Measurements from ENCODE around the gene EXO5. TPM values are rescaled to one million over a fixed set of nuclear protein-coding genes. Genes with fewer than 3 reads are reported as not detected.
A peak's percentile ranks its signal among the peaks of the same experiment; 100 is the strongest.

The EXO5 gene, protein sequence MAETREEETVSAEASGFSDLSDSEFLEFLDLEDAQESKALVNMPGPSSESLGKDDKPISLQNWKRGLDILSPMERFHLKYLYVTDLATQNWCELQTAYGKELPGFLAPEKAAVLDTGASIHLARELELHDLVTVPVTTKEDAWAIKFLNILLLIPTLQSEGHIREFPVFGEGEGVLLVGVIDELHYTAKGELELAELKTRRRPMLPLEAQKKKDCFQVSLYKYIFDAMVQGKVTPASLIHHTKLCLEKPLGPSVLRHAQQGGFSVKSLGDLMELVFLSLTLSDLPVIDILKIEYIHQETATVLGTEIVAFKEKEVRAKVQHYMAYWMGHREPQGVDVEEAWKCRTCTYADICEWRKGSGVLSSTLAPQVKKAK
- 10 to 100 TPM in 1 of 2 donors, 1 to 10 TPM in 1; 9.4 to 10.9 TPM for total RNA-seq
- 8.4 TPM for polyA plus RNA-seq (ENCODE audit: insufficient read depth, low read depth, low replicate concordance)
- long read RNA-seq, donor 1, partial matches to known transcripts = 0 of 6 reads
- long read RNA-seq, donor 1, other reads (novel, unspliced or antisense) = 0 of 6 reads
- long read RNA-seq, donor 2, partial matches to known transcripts = 0 of 1 reads
- long read RNA-seq, donor 2, other reads (novel, unspliced or antisense) = 0 of 1 reads

DNA sequence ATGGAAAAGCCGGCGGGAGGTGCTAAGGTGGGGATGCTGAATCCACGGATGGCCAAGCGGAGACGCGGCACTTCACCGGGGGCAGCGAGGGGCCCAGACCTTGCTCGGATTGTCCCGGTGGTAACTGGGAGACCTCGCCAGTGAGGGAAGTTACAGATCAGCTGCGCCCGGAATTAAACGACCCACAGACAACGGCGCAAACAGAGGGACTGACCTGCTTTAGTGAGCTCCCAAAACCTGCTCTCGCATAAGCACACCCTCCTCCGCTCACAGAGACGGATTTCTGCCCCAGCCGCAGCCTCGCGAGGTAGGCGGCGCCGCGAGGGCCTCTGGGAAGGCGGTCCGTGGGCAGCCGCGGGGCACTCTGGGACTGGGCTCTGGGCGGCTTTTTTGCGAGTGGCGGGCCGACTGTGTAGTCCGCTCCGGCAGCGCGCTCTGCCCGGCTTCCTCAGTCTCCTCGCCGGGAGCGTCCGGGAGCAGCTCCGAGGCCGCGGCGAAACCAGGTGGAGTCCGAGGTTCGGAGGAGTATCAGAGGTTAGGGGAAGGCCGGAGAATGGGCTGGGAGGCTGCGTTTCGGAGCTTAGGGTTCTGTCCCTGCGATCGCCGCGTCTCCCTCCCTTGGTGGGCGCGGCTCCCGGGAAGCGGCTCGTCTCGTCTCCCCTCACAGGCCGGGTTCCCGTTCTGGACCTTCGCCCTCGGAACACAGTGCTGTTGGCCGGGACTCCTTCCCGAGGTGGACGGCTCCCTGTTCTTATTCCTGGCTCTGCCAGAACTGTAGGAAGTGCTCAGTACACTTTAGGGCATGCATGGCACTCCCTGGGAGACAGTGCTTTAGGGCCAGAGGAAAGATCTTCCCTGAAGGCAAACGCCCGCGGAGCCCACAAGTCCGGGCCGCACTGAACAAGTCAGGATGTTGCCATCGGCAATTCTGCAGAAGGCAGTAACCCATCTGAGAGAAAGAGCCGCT, at the start of gene EXO5:
TSS of gene EXO5 (plus strand) at position 393 of the 967 bp plus-strand sequence. CDS start 5,778 bp downstream, outside the sequence.
- intact Hi-C loops (cut with DNase I; ENCODE audit: low total_unique reads) = no loop called here
- no peaks in the 10 kb centered on the region for H3K27me3 ChIP-seq
- H3K36me3 ChIP-seq (ENCODE audit: low read depth, missing control alignments) = no peaks in the 10 kb centered on the region
- no peak for TF ChIP-seq POLR2A (IDR thresholded peaks at IDR 0.05)
- TF ChIP-seq, protein P1, sequence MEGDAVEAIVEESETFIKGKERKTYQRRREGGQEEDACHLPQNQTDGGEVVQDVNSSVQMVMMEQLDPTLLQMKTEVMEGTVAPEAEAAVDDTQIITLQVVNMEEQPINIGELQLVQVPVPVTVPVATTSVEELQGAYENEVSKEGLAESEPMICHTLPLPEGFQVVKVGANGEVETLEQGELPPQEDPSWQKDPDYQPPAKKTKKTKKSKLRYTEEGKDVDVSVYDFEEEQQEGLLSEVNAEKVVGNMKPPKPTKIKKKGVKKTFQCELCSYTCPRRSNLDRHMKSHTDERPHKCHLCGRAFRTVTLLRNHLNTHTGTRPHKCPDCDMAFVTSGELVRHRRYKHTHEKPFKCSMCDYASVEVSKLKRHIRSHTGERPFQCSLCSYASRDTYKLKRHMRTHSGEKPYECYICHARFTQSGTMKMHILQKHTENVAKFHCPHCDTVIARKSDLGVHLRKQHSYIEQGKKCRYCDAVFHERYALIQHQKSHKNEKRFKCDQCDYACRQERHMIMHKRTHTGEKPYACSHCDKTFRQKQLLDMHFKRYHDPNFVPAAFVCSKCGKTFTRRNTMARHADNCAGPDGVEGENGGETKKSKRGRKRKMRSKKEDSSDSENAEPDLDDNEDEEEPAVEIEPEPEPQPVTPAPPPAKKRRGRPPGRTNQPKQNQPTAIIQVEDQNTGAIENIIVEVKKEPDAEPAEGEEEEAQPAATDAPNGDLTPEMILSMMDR (IDR thresholded peaks at IDR 0.05) = no peak
- H3K4me3 ChIP-seq = peak within 1 kb of the TSS; percentile 65 to 94
- DNase-seq = peak; percentile 91
- H3K4me1 ChIP-seq = no peaks in the 10 kb centered on the region
- H3K27ac ChIP-seq = peak within 1 kb of the TSS; percentile 31 to 76
- H3K9me3 ChIP-seq = no peaks in the 10 kb centered on the region
- 1% methylated on average over 32 to 48 of the region's 76 CpGs for WGBS, 2 donors

DNA sequence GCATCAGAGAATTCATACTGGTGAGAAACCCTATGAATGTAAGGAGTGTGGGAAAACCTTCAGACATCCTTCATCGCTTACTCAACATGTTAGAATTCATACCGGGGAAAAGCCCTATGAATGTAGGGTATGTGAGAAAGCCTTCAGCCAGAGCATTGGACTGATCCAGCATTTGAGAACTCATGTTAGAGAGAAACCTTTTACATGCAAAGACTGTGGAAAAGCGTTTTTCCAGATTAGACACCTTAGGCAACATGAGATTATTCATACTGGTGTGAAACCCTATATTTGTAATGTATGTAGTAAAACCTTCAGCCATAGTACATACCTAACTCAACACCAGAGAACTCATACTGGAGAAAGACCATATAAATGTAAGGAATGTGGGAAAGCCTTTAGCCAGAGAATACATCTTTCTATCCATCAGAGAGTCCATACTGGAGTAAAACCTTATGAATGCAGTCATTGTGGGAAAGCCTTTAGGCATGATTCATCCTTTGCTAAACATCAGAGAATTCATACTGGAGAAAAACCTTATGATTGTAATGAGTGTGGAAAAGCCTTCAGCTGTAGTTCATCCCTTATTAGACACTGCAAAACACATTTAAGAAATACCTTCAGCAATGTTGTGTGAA, 45.5 kb upstream of the EXO5 start:
- no peak for DNase-seq
- Histone ChIP-seq H3K36me3 (ENCODE audit: low read depth, missing control alignments) (no peaks in the 10 kb centered on the region), H3K27ac (no peak overlapping the region), H3K4me1 (no peaks in the 10 kb centered on the region), H3K4me3 (no peak overlapping the region), H3K9me3 (no peaks in the 10 kb centered on the region), H3K27me3 (no peaks in the 10 kb centered on the region)
- TF ChIP-seq, protein P1 (IDR thresholded peaks at IDR 0.05) = no peak
- TF ChIP-seq POLR2A (IDR thresholded peaks at IDR 0.05) = no peak
- intact Hi-C loops (cut with DNase I; ENCODE audit: low total_unique reads) = no loop called here
- WGBS, 2 donors = 93 to 97% methylated on average over 3 of the region's 3 CpGs

DNA sequence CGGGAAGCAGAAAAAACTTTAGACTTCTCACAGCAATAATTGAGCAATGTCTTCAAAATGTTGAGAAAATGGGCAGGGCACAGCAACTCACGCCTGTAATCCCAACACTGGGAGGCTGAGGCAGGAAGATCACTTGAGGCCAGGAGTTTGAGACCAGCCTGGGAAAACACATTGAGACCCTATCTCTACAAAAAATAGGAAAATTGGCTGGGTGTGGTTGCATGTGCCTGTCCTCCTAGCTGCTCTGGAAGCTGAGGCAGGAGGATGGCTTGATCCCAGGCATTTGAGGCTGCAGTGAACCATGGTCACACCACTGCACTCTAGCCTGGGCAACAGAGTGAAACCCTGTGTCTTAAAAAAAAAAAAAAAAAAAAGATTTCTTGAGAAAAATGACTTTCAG, 39.2 kb upstream of the EXO5 start:
- H3K4me3 ChIP-seq = no peak overlapping the region
- intact Hi-C loops (cut with DNase I; ENCODE audit: low total_unique reads) = no loop called here
- no peak for DNase-seq
- H3K36me3 ChIP-seq (ENCODE audit: low read depth, missing control alignments) = no peaks in the 10 kb centered on the region
- TF ChIP-seq, protein P1 (IDR thresholded peaks at IDR 0.05) = no peak
- TF ChIP-seq POLR2A (IDR thresholded peaks at IDR 0.05) = no peak
- H3K9me3 ChIP-seq = no peaks in the 10 kb centered on the region
- WGBS, 2 donors = 97 to 100% methylated on average over 2 of the region's 2 CpGs
- no peak overlapping the region for H3K27ac ChIP-seq
- H3K27me3 ChIP-seq = no peaks in the 10 kb centered on the region
- no peaks in the 10 kb centered on the region for H3K4me1 ChIP-seq

DNA sequence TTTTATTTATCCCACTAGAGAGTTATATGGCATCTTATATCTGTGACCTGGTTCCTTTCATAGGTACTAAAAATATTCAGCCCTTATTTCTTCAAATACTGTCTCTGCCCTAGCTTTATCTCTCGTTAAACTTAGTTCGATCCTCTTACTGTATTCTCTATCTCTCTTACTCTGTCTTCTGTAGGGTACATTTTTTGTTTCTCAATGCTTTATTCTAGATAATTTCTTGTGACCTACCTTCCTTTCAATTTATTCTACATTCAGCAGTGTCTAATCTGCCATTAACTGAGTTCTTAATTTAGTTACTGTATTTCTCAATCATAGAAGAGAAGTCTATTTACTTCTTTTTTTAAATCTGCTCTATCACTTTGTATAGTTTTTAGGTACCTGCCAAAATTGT, 33.3 kb upstream of the EXO5 start:
- Histone ChIP-seq H3K9me3 (no peaks in the 10 kb centered on the region), H3K36me3 (ENCODE audit: low read depth, missing control alignments) (no peaks in the 10 kb centered on the region), H3K27ac (no peak overlapping the region), H3K4me1 (no peaks in the 10 kb centered on the region), H3K4me3 (no peak overlapping the region), H3K27me3 (no peaks in the 10 kb centered on the region)
- 93 to 96% methylated on average over 2 of the region's 2 CpGs for WGBS, 2 donors
- no peak for DNase-seq
- TF ChIP-seq POLR2A (IDR thresholded peaks at IDR 0.05) = no peak
- TF ChIP-seq, protein P1 (IDR thresholded peaks at IDR 0.05) = no peak
- intact Hi-C loops (cut with DNase I; ENCODE audit: low total_unique reads) = no loop called here

Measured in testis (tissue), 5 donors.